AML-193 (cell line): ENCODE results near the gene TENM4.
A peak's percentile ranks its signal among the peaks of the same experiment; 100 is the strongest.

Source experiments
- DNase-seq, 2 experiments: peaks; one replicate each; lab custom pipeline; 2025; lab: John Stamatoyannopoulos, UW

TENM4 gene

DNA sequence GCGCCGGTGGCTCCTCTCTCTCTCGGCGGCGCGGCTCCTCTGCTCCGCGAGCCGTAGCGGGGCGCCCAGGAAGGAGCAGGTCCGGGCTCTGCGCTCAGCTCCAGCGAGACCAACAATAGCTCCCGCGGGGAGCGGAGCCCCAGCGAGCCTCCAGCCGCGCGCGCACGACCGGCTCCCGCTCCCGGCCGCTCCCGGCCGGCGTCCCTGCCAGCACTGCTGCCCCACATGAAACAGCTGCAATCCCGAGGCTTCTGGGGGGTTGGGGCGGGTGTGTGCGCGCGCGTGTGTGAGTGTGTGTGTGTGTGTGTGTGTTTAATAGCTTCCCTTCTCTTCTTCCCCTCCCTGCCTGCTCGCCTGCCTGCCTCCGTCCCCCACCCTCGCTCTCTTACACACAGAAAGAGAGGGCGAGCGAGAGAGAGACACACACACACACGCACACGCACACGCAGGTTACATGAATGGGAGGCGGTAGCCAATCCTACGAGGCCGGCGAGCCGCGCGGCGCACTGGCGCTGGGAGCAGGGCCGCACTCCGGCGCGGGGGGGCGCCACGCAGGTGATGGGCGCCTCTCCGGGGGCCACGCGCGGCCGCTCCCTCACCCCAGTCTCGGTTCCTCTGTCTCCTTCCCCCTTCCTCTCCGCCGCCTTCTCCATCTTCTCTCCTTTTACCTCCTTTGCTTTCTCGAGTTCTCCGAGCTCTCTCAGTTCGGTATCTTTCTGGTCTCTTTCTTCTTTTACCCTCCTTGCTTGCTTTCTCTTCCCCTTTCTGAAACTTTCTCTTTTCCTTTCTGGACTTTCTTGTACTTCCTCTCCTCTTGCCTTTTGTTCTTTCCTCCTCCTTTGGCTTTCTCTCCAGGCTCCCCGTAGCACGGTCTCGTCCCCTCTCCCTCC is at the start of gene TENM4:
TENM4 (minus strand) TSS at position 460 of the 890 bp plus-strand sequence. CDS start 371,086 bp downstream, outside the sequence.
- DNase-seq = no peak

DNA sequence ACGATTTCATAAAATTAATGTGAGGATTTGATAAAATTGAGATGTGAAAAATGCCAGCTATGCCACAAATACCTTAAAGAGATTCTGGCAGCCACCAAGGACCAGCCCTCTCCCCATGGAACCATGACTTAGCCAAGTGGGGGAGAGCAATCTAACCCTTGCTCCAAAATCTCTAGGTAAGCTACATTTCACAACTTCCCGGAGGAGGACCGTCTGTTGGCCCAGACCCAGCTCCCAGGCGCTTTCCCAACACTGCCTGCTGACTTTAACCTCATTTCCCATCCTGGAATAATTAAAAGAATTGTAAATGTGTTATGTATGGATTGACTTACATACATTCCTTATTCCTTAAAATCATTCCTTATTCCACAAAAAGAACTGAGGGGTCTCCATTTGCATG is 47.5 kb upstream of the TENM4 start:
- DNase-seq = no peak

DNA sequence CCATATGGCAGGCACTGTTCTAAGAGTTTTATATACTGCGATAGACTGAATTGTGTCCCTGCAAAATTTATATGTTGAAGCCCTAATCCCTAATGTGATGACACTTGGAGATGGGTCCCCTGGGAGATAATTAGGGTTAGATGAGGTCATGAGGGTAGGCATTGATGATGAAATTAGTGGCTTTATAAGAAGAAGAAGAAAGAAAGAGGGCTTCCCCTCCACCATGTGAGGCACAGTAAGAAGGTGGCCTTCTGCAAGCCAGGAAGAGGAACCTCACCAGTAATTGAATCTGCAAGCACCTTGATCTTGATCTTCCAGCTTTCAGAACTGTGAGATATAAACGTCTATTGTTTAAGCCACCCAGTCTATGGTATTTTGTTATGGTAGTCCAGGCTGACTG is 46.6 kb upstream of the TENM4 start:
- DNase-seq = no peak

DNA sequence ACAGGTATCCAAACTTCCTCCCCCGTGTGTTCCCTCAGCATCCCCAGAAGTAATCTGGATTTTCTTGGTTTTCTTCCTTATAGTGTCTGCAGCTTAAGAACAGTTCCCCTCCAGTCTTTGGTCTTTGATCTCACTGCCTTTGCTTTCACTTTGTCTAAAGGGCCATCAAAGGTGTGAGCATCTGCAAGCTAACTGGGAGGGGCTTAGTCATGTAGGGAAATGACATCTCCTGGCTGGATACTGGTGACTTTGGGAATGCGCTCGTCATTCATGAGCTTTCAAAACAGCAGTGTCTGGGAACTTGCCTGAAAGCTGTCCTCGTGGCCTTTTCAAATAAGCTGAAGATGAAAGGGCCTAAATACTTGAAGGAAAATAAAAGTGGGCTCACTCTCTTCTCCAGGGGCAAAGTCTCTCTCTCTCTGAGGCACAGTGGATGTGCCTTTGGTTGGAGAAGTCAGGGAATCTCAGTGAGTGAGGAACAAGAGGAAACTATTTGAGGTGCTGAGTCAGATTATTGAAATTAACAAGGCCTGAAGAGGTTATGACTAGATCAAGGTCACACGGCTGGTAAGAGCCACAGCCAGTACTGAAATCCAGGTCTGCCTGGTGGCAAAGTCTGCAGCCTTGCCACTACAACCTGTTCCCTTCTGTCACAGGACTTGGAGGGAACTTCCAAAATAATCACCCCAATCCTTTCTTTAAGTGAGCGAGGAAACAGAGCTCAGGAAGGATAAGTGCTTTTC is 45.6 kb upstream of the TENM4 start:
- DNase-seq = no peak

DNA sequence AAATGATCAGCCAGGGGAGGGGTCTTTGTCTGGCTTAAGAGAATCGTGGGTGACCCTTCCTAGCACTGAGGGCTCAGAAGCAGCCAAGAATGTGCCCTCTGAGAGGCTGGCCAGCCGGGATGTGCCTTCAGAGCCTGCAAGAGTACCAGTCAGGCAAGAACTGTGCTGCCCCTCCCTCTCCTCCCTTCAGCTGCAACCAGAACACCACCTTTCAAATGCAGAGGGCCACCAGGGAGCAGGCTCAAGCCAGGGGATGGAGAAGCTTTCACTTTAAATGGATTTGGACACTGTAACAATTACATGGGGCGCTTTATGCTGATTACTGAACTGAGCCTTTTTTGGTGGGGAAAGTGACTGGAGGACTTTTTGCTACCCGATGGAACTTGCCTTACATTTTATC is 44.9 kb upstream of the TENM4 start:
- DNase-seq = no peak

DNA sequence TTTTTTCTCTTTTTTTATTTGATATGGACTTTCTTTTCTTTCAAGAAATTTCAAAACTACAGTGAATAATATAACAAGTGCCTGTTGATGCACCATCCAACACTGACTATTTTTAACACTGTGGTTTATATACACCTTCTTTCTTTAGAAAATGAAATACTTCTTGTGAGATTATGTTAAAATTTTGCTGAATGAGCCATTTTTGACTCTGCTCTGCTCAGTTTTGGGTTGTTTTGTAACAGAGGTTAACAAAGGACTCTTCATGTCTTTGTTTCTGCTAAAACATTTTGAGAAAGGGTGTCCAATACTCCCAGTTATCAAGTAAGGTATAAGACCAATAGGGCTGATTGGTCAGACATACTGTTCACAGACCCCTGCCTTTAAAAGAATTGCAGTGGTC is 44.0 kb upstream of the TENM4 start:
- DNase-seq = no peak

DNA sequence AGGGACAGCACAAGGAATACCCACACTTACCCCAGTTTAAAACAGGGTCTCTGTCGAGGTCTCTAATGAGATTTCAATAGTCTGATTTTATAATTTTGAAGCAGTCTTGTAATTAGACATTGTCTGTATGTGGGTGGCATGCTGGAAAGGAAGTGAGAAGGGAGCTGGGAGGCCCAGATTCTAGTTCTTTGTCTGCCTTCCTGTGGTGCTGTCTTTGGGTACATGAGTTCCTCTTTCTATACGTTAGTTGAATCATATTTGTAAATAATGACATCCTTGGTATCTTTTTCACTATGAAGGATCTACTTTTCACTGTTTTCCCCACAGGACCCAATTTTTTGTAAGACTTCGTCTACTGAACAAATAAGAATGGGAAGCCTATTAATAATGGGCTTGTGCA is 42.0 kb upstream of the TENM4 start:
- peak; percentile 4 to 5 for DNase-seq

DNA sequence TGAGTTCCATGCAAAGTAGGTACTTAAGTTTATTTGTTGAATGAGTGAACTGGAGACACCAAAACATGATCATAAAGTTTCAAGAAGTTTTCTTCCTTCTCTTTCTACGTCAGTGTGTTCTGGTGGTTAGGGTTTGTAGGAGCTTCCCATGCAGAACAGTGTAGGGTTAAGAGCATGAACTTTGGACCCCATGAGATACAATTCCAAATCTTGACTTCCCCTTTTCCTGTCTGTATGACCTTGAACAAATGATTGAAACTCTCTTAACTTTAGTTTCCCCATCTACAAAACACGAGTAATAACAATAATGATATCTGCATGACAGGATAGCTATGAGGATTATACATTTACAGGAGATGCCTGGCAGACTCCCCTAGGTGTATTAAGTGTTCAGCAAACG is 41.0 kb upstream of the TENM4 start:
- no peak for DNase-seq

DNA sequence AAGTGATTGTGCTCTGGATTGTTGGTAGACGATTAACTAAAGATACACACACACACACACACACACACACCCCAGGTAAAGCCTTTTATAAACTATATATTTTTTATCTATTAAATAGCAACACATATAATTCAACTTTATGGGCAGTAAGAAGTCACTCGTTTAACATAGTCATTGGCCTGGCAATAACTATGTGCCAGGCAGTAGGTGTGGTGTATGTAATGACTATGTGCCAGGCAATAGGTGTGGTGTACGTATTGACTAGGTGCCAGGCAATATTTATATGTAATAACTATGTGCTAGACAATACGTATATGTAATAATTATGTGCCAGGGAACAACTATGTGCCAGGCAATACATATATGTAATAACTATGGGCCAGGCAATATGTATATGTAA is 40.0 kb upstream of the TENM4 start:
- no peak for DNase-seq

DNA sequence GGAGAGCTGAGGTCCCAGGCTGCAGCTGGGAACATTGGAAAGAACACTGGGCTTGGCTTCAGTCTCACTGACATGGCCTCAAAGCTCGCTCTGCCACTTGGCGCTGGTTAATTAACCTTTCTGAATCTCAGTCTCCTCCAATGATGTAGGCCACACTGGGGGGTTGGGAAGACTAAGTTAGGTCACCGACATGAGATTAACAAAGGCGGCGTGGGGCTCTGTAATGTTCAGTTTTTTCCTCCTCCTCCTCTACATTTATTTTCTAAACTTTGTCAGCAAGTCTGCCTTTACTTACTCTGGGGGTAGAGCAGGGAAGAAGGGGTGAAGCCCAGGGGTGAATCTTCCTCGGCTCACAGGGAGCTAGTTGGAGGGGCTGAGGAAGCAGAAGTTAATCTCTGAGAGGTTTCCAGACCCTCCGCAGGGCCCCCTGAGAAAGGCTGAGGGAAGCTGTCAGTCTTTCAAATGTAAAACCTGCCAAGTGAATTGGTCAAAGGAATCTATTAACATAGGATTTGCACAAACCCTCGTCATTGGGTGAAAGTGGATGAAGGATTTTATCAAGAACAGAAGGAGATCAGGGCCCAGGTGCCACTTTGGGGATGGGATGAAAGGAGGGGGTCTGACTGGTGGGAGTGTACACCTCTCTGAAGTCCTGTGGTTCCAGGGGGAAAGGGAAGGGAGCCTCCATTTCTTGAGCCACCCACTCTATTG is 32.1 kb upstream of the TENM4 start:
- DNase-seq = no peak

DNA sequence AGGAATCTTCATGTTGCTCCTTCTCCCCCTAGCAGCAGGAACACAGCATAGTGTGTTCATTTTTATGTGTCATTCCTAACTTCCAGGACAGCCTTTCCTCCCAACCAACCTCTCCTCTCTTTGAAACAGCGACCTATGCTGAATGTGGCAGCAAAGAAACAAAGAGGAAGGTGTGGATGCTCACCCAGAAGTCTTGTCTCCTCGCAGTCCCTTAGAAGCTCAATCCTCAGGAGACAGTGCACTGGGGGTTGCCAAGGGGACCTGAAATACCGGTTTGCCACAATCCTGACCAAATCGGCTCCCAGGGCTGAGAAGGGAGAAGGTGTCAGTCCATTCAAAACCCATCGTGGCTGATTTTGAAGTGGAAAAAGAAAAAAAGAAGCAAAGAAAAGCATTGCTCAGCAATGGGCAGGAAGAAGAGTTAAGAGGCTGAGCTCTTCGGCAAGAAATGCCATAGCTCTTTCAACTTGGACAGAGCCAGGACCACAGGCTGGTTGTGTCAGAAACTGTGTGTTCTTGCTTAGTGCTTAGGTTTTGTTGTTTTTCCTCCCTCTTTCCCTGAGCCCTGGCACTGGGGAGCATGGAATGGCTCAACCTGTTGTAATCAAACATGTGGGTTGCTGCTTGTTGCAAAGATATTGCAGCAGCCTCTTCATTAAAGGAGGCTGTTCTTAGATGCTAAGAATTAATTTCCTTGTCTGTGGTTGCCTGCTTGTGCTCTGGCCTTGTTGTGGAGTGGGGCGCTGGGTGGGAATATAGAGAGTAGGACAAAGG is 30.4 kb upstream of the TENM4 start:
- DNase-seq = no peak

DNA sequence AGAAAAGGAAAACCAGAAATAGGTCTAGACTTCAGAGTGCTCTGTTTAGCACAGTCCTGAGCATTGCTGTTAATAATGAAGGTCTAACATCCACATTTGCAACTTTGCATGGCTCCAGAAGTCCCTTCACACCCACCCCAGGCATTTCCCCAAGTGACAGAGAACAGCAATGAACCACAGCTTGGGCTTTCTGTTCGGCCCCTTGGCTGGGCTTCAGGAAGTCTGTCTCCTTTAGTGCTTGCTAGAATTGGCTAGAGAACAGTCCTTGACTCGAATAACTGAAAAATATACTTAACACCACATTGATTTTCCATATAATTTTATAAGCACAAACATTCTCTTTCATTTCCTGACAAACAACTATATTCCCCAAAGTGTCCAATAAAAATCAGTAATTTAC is 29.3 kb upstream of the TENM4 start:
- DNase-seq = no peak

DNA sequence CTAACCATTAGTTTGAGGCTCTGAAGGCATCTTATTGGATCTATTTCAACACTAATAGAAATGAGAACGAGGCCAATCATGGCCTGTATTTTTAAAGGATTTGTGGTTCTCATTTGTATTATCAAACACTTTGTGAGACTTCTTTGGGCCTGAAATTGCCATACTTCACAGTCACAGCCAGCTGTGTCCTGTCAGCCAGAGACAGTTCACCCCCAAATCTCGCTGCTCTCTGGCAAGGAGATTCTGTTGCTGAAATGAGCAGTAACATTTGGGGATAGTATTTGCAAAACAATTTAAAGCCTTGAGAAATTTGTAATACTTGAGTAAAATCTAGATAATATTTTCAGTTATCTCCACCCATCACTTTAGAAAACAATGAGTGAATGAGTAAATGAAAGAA is 26.9 kb upstream of the TENM4 start:
- no peak for DNase-seq

DNA sequence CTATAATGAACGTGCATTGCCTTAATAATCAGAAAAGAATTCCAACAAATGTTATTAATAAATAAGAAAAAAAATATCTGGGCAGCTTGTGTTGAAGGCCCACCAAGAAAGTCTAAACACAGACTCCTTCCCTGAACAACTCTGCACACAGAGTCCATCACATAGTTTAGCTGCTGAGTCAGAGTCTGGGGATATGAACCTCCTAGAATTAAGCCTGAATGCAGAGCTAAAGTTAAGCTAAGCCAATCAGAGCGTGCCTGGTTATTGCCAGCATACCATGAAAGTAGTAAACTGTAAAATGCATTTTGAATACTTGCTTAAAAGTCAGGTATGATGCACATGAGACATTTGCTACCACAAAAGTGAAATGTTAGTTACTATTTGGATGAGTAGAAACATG is 25.6 kb upstream of the TENM4 start:
- no peak for DNase-seq

DNA sequence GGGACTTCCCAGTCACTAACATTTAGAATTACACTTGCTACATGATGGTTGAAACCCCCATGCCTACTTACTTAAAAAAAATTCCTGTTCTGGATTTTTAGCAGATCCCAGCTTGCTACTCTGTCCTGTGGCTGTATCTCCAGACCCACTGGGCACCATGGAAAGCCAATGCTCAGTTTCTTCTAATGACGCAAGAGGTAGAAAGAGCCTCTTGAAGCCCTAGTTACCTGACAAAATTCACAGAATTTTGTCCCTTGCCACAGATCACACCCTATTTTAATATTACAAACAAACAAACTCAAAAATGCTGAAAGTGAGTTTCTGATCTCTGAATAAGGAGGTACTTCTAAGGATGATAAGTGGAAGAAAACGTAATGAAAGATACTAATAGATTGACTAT is 24.3 kb upstream of the TENM4 start:
- no peak for DNase-seq

DNA sequence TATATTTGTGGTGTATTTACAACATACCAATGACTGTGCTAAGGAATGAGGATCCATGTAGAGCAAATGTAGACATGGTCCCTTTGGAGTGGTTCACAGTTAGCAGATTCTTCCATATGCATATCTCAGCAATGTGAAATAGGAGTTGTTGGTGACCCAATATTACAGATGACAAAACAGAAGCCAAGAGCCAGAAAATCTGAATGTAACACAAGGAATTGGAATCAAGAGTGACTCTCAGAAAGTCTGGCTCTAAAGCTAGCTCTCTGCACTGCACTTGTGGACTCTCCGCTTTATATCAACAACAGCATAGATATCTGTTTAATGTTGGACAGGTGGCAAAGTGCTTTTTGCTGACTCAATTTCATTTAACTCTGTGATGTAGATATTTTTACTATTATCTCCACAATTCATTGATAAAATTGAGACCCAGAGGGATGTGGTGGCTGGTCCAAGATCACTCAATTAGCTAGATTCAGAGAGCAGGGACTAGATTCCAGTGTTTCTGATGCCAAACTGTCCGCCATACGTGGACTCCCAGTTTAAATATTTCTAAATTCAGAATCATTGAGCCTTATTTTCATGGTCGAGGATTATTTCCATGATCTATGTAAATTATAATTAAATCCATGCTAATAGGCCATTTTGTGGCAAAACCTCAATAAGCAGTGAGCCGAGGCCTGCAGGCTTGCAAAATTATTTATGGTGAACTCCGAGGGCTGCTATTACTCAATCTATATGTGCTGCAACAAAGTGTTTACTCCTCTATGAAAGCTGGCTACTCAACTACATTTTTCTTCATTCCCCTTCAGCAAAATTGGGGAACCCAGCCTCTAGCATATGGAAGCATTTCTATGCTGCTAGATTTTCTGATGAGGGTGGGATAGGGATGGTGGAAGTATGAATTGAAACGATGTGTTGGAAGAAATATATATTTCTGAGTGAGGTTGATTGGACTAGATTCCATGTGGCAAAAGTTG is 21.1 kb upstream of the TENM4 start:
- peak in 1 of 2 experiments; percentile 2 for DNase-seq

DNA sequence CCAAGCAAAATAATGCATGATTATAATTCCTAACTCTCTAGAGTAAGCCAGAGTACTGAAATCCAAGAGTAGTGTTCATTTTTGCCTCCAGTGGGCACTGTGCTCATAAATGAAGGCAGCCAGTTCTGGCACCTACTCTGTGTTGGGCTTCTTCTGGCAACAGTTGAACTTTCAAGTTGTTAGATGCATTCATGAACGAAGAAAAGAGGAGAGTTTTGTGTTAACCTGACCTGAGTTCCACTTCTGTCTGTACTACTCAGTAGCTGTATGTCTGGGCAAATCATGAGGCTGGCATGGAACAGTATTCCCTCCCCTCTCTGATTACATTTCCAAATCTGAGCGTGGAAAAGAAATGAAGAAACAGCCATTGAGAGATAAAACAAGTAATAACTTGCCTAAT is 20.3 kb upstream of the TENM4 start:
- DNase-seq = peak; percentile 7 to 33

DNA sequence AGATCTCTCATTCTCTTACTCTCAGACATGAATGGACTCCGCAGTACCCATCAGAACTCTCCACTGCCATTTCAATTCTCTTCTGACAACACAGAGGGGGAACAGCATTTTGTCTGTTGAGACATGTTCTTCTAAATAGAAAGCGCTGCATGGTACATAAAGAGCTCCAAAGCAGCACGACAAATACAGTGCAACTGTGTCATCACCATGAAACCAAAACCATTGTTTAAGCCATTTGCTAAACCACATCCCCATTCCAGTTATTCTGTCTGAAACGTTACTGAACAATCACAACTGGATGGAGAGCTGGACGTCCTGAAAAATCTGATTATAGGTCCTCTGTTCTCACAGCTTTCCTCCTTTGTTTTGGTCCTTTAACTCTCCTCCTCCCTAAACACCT is 17.9 kb upstream of the TENM4 start:
- DNase-seq = no peak

DNA sequence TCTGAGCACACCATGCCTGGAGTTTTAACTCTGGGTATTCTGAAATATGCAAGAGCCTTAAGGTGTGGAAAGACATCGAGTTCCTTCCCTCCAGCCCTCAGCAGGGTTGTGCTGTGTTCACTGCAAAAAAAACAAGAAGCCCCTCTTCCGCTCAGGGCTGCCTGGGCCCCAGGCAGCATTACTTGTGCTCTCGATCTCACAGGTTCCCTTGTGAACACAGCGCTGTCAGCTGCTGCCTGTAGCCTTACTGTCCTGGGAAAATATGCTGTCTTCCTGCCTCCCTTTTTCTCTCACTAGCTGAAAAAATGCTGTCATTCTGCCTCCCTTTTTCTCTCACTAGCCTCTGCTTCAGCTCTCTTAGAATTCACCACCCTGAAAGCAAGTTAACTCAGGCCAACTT is 15.7 kb upstream of the TENM4 start:
- no peak for DNase-seq

DNA sequence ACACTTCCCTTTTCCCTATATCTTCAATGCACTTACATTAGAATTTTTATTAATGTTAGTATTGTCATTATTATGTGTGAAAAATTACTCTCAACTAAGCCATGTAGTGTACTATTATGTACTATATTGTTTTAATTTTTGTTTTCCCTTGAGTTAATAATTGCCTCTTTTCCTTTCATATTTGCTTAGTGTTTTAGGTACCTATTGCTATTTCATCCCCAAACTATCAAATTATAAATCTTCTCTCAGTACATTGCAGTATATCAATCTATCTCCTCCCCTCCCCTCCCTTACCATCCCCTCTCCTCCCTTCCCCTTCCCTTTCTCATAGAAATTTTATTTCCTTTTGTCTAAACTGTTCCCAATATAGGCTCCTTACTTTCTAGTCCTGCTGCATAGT is 12.8 kb upstream of the TENM4 start:
- no peak for DNase-seq

DNA sequence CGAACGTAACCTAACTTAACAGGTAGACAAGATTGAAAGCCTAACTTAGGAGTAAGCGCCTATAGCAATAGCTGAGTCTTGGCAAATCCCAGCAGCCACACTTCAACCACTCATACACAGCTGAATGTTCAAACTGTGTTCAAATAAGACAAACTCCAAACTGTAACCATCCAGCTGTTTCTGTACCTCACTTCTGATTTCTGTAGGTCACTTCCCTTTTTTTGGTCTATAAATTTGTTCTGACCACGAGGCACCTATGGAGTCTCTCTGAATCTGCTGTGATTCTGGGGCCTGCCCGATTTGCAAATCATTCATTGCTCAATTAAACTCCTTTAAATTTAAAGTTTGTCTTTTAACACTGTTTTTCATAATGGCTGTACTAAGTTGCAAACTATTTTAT is 8.2 kb upstream of the TENM4 start:
- no peak for DNase-seq
